Left renal pelvis (tissue), 4 donors: Measurements from ENCODE around the gene MFAP4. TPM values are rescaled to one million over a fixed set of nuclear protein-coding genes. Genes with fewer than 3 reads are reported as not detected.

Experiments used
- DNase-seq, 4 donors: peaks; one replicate each; pipeline ENCODE4 v3.0.0-alpha.2; 2013; ENCODE audit warnings: low read depth in 4 of 4, low spot score in 3 of 4
- polyA plus RNA-seq, 4 donors: library from polyadenylated mRNA; unstranded; fragments of 120-200 nt; gene quantifications; one replicate each; pipeline ENCODE4 v1.2.1, GENCODE V29; 2013; ENCODE audit not compliant: insufficient read length in 4 of 4

MFAP4 gene
- polyA plus RNA-seq, 4 donors, result 182 to 872 (median 269) TPM

DNA sequence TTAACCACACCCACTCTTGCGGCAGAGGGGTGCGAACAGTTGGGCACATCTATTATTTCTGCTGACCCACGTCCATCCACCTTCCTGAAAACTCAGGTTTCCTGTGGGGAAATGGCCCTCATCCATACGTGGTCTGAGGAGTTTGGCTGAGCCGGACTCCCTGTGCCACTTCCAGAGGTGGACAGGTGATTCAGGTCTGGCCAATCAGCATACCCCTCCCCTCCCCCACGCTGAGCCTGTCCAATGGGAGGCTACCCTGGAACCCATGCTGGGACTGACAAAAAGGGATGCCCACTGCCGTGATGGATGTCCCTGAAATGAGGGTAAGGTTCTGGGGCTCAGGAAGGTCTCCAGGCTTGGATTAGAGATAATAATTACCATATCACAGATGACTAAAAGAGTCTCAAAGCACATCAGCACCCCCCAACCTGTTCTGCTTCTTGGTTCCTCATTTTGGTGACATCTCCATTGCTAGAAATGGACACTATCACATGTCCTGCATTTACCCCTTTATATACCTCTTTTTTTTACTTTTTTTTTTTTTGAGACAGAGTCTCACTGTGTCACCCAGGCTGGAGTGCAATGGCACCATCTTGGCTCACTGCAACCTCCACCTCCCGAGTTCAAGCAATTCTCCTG is 14.0 kb downstream of the MFAP4 start:
- DNase-seq, result no peak

DNA sequence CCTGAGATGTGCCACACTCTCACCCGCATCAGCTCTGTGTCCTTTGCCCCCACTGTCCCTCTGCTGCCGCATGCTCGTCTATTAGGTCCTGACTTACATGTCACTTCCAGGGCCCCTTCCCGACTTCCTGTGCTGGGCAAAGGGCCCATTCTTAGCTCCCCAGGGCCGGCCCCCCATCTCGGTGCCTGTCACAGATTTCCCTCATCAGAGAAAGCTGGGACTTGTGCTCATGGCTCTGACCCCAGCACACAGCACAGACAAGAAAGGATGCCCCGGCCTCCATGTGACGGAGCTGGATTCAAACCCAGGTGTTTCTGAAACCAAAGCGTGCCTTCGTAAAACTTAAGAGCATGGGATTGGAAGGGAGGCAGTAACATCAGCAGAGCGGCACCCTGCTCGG is 14.6 kb downstream of the MFAP4 start:
- no peak for DNase-seq

DNA sequence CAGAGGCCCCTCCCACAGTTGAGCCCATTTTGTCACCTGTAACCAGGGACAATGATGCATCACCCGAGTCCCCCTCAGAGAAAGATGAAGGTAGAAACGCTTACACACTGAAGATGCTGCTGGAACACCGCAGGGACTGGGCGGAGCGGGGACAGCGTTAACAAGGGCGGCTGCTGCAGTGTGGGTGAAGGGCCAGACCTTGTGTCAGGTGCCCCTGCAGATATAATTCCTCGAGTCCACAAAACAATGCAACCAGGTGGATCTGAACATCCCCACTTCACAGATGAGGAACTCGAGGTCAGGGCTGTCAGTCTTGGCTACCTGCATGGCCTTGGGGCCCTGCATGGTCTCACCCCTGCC is 15.0 kb downstream of the MFAP4 start:
- DNase-seq, result no peak

DNA sequence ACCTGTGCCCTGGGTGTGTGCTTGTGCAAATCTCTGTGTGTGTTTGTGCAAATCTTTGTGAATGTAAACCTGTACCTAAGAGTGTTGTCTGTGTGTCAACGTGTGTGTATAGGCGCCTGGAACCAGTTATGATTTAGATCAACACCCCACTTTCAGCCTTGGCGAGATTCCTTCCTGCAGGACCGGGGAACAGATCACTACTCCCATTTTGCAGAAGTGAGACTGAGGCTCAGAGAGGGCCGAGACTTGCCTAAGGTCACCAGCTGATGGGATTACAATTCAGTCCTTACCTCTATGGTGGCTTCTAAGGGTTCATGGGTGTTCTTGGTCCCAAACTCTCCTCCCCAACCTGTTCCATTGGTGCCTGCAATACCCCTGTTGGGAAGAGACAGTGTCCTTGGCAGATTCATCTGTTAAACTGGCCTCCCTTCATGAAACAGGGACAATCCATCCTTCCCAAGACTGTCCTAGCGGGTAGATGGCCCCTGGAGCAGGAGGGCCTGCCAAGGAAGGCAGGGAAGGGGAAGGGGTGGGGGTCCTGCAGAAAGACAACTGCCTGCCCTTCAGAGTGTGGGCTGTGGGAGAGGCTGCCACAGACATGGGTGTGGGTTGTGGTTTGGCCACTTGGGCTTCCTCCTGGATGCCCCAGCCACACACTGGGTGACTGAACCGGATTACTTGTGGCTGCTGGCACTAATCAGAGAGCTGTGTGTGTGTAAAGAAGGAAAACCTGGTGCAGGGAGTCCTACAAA is 15.6 kb downstream of the MFAP4 start:
- no peak for DNase-seq

DNA sequence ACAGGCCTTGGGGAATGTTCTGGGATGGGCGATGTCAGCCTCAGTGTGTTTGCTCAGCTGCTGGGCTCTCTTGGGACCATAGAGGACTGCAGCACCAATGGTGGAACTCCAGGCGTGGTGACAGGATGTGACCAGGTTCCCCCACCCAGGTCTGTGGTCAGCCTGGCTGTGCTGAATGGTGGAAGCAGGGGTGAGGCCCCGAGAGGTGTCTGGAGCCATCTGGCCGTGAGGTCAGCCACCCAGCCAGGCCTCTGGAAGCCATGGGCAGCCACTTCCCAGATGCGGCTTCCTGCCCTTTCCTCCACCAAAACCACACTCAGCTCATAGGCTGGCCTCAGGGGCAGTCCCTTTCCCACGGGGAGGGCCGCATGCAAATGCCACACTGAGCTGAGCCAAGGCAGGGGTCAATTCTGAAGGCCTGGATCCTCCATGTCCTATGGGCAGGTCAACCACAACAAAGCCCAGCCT is 16.5 kb downstream of the MFAP4 start:
- no peak for DNase-seq

DNA sequence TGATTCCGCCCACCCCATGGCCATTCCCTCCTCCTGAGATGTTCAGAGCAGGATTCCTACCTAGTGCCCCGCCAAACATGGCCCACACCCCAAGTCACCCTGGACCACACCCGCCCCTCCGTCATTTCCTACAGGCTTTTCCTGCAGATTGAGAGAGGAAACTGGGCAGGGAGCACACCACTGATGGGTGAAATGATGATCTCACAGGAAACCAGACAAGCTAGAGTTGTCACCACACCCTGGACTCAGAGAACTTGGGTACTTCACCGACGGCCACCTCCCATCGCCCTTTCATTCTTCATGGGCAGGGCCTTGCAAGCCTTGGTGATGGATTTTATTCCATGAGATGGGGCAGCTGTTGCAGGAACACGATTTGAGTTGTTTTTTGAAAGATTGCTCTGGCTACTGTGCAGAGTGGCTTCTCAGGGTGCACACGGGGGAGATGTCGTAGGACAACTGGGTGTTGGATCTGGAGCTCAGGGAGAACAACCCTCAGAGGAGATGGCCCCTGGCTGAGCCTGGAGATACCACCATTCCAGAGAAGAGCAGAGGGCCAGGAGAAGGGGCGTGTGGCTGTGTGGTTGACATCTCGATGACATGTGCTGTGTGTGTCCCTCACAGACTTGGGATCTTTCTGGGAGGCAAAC is 17.0 kb downstream of the MFAP4 start:
- DNase-seq, result no peak

DNA sequence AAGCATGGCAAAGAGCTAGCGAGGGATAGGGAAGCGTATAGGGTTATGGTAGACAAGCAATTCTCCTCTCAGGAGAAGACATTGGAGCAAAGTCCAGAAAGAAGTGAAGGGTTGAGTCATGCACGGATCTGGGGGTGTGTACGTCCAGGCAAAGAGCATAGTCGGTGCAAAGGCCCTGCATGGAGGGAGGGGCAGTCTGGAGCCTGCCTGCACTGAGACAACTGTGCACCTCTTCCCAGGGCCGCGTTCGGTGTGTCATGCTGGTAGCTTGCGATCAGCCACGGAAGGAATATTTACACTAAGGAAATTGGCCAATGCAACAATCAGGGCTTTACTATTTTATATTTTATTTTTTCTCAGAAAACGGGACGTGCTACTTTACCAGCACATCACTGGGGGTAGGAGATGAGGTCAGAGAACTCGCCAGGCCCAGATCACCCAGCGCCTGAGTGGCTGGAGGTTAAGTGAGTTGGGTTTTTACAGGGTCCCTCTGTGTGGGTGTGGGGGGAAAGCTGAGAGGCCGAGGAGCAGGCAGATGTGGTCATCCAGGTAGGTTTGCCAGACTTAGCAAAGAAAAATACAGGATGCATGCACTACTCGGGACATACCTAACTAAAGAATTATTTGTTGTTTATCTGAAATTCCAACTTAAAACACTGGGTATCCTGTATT is 17.7 kb downstream of the MFAP4 start:
- DNase-seq, result no peak

DNA sequence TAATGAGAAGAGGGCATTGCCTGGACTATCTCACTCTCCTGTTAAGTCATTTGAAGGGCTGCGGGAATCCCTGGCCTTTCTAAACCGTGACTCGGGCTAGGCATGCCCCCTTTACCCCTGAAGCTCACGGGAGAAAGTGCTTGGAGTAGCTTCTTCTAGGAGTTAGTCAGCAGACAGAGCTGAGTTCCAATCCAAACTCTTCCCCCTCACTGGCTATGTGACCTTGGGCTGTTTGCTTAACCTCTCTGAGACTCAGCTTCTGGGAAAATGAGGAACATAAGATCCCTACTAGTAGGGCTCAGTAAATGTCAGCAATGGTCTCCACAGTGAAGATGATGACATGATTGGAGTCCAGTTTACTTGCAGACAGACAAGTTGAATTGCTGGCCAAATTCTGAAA is 18.8 kb downstream of the MFAP4 start:
- no peak for DNase-seq

DNA sequence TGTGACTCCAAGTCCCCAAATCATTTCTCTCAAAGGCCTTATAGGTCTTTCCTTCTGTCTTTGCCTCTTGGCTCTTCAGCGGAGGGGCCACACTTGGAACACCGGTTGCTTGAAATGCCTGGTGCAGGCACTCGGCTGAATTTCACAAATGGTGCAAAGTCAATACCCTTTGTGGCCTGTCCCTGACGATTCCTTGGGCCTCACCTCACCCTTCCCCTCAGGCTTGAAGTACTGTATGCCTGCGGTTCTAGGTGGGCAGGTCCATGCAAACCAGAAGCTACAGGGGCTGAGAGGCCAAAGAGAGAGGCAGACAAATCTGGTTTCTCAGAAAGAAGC is 20.4 kb downstream of the MFAP4 start:
- no peak for DNase-seq

DNA sequence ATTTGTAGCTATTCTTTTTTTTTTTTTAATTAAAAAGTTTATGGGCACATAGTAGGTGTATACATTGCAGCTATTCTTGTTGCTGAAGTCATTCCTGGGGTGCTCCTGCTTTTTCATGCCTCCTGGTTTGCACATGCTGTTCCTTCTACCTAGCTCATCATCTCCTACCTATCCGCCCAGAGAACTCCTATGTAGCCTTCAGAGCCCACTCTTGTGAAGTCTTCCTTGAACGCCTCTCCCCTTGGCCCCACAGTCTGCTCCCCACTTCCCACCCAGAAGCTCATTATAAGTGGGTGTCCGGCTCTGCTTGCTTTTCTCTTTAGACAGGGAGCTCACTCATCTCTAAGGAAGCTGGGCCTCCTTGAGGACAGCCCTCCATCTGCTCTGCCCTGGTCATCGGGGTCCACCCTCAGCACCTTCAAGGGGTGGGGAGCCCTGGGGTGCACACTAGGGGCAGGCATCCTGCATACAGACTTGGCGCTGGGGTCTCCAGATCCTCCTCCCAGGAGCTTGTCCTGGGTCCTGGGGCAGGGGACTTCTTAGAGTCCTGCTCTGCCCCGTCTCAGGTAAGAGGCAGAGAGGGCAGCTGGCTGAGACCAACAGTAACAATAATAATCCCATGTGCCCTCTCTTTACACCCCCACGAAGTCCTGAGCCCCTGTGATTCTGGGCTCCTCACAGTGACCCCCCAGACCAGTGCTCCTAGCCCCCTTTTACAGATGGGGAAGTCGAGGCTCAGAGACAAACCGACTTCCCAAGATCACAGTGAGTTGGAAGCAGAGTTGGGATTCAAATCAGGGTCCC is 21.0 kb downstream of the MFAP4 start:
- no peak for DNase-seq

DNA sequence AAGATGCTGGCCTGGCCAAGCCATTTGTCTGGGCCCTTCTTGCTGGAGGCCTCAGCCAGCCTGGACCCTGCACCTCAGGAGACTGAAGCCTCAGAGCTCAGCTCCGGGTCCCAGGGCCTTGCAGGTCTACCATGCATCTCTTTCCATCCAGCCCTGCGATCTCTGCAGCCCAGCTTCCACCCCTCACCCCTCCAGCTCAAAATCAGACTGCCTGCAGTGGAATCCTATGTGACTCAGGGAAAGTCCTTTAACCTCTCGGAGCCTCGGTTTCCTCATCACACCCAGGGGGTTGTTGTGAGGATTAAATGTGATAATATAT is 21.5 kb downstream of the MFAP4 start:
- DNase-seq, result no peak

DNA sequence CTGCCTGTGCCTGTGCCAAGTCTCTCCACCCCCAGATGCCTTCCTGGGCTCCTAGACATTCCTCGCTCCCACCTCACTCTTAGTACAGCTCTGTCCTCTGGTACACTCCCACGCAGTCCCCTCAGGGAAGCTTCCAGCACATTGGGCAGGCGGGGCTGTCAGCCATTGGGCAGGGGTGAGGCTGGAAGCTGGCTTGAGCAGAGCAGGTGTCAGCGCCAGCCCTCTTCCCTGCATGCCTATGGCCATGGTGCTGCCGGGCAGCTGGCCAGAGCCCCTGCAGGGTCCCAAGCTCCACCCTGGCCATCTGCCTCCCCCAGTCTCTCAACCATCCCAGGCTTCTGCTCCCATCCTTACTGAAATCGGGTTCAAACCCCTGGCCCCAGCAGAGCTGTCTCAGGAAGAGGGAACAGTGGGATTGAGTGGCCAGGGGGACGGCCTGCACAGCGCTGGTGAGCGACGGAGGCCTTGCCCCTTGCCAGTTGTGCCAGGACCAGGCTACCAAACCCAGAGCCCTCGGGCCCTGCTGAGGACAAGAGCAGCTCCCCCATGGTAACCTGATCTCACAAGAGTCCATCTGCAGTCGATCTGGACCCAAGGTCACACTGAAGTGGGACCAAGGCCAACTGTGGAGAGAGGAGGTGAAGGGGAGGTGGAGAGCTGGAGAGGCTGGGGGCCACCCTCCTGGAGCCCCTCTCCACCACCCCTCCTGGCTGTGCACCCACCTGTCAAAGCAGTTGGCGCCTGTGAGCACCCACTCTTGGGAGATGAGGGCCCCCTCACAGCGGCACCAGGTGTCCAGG is 22.1 kb downstream of the MFAP4 start:
- DNase-seq, result no peak

DNA sequence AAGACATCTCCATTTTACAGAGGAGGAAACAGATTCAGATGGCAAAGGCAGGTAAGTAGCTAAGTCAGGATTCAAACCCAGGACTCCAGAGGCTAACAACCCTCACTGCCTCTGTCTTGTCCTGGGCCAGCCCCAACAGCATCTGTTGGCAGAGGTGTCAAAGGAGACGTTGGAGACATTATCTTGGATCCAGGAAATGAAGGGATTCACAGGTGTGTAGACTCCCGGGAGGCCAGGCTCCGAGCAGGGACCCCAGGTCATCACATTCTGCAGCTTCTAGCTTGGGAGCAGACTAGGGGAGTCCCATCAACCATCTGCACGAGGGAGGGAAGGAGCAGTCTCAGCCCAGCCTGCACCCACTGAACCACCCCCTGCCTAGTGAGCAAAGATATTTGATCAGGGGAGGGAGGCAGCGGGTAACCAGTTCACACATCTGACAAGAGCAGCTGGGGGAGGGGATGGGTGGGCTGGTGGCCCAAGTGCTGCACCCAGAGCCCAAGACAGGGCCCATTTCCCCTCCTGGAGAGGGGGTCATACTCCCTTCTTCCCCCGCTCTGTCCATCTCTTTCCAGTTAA is 23.4 kb downstream of the MFAP4 start:
- no peak for DNase-seq

DNA sequence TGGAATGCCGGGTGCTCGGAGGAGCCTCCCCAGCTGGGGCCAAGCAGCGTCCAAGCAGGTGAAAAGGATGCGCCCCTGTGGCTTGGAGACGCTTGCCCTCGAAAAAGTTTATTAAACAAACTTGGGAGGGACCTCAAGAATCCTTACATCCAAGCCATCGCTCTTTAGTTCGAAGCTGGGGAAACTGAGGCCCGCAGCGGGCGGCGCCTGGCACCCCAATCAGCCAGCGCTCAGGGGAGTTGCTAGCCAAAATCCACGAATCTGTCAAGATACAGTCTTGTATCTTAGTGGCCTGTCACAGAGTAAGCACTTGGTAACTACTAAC is 23.9 kb downstream of the MFAP4 start:
- no peak for DNase-seq

DNA sequence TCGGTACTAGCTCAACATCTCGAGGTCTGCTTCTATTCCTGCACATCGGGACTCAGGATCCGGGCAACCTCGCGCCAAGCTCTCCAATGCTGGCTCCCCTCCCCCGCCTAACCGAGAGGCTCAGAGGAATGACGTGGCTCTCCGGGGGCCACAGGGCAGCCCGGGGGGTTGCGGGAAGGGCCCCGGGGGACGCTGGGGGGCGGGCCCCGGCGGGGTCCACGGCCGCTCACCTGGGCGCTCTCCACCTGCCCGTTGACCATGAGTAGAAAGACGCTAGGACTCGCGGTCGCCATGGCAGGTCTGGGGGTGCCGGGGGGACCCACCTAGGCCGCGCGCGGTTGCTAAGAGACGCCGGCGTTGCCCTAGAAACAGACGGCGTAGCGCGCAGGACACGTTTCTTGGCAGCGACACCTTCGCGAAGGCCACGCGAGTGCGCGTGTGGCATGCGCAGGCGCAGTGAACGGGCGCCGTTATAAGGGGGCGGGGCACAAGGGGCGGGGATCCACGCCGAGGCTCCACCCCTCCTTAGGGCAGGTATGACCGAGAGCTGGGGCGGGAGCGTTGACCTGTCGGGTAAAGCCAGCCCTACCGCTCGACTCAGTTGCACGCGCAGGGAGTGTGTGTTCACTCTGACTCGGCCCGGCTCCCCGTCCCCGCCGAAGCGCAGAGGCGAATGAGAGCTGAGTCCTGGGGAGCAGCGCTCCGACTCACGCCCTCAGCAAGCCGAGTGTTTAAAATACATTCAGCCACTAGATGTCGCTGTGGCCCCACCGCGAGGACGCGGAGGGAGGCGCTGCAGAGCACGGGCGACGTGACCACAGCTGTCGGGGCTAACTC is 24.5 kb downstream of the MFAP4 start, which contains the start of gene B9D1:
TSS of gene B9D1 (minus strand) at position 447 of the 837 bp plus-strand sequence. CDS start at position 293, 154 bp downstream.
- peak; percentile 84 to 89 (median 87) for DNase-seq

DNA sequence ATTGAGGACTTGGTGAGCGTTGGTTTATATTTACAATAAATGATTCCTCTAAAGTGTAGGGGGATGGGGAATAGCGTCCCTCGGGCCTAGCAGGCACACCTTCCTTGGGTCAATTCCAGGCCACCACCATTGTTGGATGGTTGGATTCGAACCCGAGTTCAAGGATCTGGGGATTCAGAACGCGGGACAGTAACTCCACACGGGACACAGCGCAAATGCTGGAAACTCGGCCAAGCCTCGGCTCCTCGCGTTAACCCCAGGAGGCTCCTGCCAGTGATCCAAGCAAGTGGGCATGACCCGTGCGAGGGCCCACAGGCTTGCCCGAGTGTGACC is 25.1 kb downstream of the MFAP4 start:
- no peak for DNase-seq

DNA sequence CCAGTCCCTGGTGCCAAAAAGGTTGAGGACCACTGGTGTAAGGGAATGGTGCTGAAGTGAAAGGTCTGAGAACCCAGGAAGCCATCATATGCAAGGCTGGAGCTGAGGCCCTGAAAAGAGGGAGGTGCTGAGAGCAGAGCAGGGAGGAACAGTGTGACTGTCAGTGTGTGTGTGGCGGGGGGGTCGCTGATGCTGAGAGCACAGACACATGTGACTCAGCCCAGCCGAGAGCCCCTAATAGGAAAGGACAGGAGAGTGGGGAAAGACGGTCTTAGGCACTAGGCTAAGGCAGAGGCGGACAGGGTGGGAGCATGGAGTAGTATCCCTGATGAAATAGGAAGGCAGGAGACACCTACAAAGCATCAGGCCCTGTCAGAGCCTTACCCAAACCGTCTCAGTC is 25.7 kb downstream of the MFAP4 start:
- DNase-seq, result no peak

DNA sequence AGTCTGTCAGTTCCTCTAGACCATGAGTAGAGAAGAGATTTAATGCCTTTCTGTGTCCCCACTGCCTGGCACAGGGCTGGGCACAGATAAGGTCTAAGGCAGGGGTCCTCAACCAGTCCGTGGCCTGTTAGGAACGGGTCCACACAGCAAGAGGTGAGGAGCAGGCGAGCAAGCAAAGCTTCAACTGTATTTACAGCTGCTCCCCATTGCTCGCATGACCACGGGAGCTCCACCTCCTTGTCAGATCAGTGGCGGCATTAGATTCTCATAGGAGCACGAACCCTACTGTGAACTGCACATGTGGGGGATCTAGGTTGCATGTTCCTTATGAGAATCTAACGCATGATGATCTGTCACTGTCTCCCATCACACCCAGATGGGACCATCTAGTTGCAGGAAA is 26.2 kb downstream of the MFAP4 start:
- DNase-seq, result no peak

DNA sequence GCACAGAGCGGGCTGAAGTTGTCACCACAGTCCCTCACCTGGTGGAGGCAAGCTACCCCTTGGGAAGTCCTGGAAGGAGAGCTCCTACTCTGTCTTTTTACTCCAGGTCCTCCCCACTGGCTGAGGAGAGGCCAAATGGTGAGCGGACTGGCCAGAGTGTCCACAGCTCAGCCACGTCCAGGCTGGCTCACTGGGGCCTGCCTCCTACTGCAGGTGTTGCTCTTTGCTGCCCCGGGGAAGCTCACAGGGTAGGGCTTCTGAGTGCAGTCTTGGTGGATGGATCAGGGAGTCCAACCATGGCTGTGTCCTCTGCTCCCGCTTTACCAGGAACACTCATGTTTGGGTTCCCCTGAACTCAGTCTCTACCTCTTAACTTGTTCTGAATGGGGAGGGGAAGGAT is 27.1 kb downstream of the MFAP4 start:
- DNase-seq, result no peak
